Testis (tissue), 2 donors: ENCODE measurements around the gene BARHL1.

ENCODE experiments used
- POLR2A ChIP-seq: fragments of 450-650 bp; IDR thresholded peaks from one replicate; pipeline ENCODE4 v1.6.1; 2017; ENCODE audit warnings: antibody characterized with exemption, mild to moderate bottlenecking, moderate library complexity
- TF ChIP-seq, protein P1 (sequence below), 3 experiments: fragments of 450-650 bp in 2 of 3; fragments of 200-600 bp in 1 of 3; sonication (generic) in 1 of 3; IDR thresholded peaks; one replicate each; pipeline ENCODE4 v1.5.1; 2016 to 2019; ENCODE audit warnings: antibody characterized with exemption in 3 of 3, mild to moderate bottlenecking in 2 of 3, moderate library complexity in 1 of 3

DNA sequence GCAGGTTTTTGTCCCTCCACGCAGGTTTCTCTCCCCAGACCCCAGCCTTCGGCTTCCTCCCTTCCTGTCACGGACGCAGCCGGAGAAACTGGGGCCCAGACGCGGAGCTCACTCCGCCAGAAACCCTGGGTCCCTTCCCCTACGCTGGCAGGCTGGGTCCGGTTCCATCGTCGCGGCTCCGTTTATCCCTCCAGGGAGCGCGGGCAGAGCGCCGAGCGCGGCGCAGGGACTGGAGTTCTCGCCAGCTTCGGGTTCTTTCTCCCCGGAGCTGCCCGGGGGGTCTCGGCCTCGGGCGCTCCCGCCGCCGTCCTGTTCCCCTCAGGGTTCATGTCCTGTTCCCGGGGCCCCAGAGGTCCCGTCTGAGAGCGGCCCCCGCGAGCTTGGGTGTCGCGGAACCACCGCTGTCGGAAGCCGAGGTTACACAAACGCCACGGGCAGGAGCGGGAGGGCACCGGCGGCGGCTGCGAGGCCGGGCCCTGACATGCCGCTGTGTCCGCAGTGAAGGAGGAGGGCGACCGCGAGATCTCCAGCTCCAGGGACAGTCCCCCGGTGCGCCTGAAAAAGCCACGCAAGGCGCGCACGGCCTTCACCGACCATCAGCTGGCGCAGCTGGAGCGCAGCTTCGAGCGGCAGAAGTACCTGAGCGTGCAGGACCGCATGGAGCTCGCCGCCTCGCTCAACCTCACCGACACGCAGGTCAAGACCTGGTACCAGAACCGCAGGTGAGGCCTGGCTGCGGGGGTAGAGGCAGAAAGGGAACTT lies 4.6 kb downstream of the BARHL1 start:
- TF ChIP-seq, protein P1, sequence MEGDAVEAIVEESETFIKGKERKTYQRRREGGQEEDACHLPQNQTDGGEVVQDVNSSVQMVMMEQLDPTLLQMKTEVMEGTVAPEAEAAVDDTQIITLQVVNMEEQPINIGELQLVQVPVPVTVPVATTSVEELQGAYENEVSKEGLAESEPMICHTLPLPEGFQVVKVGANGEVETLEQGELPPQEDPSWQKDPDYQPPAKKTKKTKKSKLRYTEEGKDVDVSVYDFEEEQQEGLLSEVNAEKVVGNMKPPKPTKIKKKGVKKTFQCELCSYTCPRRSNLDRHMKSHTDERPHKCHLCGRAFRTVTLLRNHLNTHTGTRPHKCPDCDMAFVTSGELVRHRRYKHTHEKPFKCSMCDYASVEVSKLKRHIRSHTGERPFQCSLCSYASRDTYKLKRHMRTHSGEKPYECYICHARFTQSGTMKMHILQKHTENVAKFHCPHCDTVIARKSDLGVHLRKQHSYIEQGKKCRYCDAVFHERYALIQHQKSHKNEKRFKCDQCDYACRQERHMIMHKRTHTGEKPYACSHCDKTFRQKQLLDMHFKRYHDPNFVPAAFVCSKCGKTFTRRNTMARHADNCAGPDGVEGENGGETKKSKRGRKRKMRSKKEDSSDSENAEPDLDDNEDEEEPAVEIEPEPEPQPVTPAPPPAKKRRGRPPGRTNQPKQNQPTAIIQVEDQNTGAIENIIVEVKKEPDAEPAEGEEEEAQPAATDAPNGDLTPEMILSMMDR (IDR thresholded peaks at IDR 0.05), result no peak
- no peak for TF ChIP-seq POLR2A
